Nephron (organoid): ENCODE measurements around the gene ZDHHC22.

Source experiments
- H3K27ac Mint-ChIP-seq, 3 experiments: 2 replicates each; pipeline ENCODE4 v1.8.0; 2020; ENCODE audit warnings: mixed read lengths in 3 of 3, mild to moderate bottlenecking in 2 of 3, moderate library complexity in 1 of 3
- H3K27me3 Mint-ChIP-seq: 2 replicates; pipeline ENCODE4 v1.8.0; 2021; ENCODE audit warnings: low read depth, mild to moderate bottlenecking, moderate library complexity, mixed read lengths
- H3K36me3 Mint-ChIP-seq: 2 replicates; pipeline ENCODE4 v1.8.0; 2020; ENCODE audit warnings: low read depth, mixed read lengths
- H3K4me1 Mint-ChIP-seq: 2 replicates; pipeline ENCODE4 v1.8.0; 2020; ENCODE audit warnings: mixed read lengths
- H3K4me3 Mint-ChIP-seq, 3 experiments: 2 replicates each; pipeline ENCODE4 v1.8.0; 2020; ENCODE audit warnings: mild to moderate bottlenecking in 3 of 3, mixed read lengths in 3 of 3, moderate library complexity in 2 of 3
- H3K9me3 Mint-ChIP-seq: 2 replicates; pipeline ENCODE4 v1.8.0; 2020; ENCODE audit warnings: mixed read lengths
- TF ChIP-seq, protein P1 (sequence below), 3 experiments: fragments of 200-600 bp; sonication (generic); IDR thresholded peaks; one replicate each; pipeline ENCODE4 v1.5.0; 2021; ENCODE audit warnings: antibody characterized with exemption in 3 of 3; ENCODE audit not compliant: unreplicated experiment in 3 of 3

Gene ZDHHC22

DNA sequence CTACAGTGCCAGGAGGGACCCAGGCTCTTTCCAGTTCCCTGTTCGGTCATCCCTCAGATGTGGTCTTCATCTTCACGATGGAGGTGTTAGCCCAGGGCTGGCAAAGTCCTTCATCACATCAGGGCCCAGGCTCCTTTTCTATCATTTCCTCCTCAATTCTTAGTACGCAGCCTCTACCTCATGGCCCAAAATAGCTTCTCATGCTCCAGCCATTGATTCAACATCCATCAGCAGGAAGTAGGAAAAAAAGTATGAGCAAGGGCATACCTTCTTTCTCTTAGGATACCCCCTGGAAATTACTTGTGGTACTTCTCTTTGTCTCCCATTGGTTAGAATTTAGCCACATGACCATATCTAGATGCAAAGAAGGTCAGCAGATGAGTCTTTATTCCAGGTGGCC, 12.2 kb upstream of the ZDHHC22 start:
- Mint-ChIP-seq H3K27me3 (peaks cover 42% of the 10 kb centered on the region), H3K9me3 (no peaks in the 10 kb centered on the region), H3K36me3 (no peaks in the 10 kb centered on the region), H3K27ac (no peak overlapping the region), H3K4me3 (no peak overlapping the region), H3K4me1 (peaks cover 18% of the 10 kb centered on the region)
- TF ChIP-seq, protein P1, sequence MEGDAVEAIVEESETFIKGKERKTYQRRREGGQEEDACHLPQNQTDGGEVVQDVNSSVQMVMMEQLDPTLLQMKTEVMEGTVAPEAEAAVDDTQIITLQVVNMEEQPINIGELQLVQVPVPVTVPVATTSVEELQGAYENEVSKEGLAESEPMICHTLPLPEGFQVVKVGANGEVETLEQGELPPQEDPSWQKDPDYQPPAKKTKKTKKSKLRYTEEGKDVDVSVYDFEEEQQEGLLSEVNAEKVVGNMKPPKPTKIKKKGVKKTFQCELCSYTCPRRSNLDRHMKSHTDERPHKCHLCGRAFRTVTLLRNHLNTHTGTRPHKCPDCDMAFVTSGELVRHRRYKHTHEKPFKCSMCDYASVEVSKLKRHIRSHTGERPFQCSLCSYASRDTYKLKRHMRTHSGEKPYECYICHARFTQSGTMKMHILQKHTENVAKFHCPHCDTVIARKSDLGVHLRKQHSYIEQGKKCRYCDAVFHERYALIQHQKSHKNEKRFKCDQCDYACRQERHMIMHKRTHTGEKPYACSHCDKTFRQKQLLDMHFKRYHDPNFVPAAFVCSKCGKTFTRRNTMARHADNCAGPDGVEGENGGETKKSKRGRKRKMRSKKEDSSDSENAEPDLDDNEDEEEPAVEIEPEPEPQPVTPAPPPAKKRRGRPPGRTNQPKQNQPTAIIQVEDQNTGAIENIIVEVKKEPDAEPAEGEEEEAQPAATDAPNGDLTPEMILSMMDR (IDR thresholded peaks at IDR 0.05; ENCODE audit: unreplicated experiment in 3 of 3): no peak

DNA sequence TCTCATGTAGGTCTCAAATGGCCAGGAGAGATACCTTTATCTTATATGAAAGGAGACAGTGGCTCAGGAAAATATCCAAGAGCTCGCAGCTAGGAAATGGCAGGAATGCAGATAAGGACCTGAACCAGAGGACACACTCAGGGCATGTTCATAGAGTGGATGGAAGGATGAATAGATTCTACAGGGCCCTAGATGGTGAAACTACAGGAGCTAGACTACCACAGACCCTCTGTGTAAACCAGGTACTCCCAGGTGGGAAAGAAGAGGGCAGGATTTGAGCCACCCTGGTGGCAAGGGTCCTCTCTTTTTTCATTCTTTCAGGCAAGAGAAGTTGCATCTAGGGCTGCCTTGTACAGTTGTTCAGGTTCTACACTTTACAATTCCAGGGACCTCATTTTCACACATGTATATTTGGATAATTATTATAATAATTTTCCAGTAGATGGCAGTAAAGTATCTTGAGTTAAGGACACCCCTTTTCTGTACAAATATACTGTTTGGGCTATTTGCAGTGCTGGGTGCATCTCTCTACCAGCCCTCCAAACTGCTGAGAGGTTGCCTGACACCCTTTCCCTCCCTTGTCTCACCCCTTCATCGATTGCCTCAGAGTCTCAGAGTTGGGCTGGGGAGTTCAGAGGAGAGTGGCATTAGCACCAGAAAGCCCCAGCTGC, 10.5 kb upstream of the ZDHHC22 start:
- Mint-ChIP-seq H3K4me1 (peaks cover 10% of the 10 kb centered on the region), H3K4me3 (no peak overlapping the region), H3K36me3 (no peaks in the 10 kb centered on the region), H3K27ac (no peak overlapping the region), H3K9me3 (no peaks in the 10 kb centered on the region), H3K27me3 (peaks cover 48% of the 10 kb centered on the region)
- TF ChIP-seq, protein P1 (IDR thresholded peaks at IDR 0.05; ENCODE audit: unreplicated experiment in 3 of 3): peak in 1 of 3 experiments; percentile 11

GRCh38 chr14:77151245-77151644, 9.7 kb upstream of the ZDHHC22 start:
- Mint-ChIP-seq H3K27me3 (peaks cover 52% of the 10 kb centered on the region), H3K4me3 (no peak overlapping the region), H3K4me1 (peaks cover 10% of the 10 kb centered on the region)

GRCh38 chr14:77148510-77149231, 7.1 kb upstream of the ZDHHC22 start:
- Mint-ChIP-seq H3K36me3 (no peaks in the 10 kb centered on the region), H3K9me3 (no peaks in the 10 kb centered on the region), H3K4me3 (no peak overlapping the region), H3K4me1 (no peaks in the 10 kb centered on the region), H3K27ac (no peak overlapping the region), H3K27me3 (peaks cover 67% of the 10 kb centered on the region)
- TF ChIP-seq, protein P1 (IDR thresholded peaks at IDR 0.05; ENCODE audit: unreplicated experiment in 3 of 3): no peak

More at GRCh38 chr14:77151245-77151644, 9.7 kb upstream of the ZDHHC22 start:
- Mint-ChIP-seq H3K9me3 (no peaks in the 10 kb centered on the region), H3K27ac (no peak overlapping the region), H3K36me3 (no peaks in the 10 kb centered on the region)
- TF ChIP-seq, protein P1 (IDR thresholded peaks at IDR 0.05; ENCODE audit: unreplicated experiment in 3 of 3): peak; percentile 42 to 64 (median 49)

DNA sequence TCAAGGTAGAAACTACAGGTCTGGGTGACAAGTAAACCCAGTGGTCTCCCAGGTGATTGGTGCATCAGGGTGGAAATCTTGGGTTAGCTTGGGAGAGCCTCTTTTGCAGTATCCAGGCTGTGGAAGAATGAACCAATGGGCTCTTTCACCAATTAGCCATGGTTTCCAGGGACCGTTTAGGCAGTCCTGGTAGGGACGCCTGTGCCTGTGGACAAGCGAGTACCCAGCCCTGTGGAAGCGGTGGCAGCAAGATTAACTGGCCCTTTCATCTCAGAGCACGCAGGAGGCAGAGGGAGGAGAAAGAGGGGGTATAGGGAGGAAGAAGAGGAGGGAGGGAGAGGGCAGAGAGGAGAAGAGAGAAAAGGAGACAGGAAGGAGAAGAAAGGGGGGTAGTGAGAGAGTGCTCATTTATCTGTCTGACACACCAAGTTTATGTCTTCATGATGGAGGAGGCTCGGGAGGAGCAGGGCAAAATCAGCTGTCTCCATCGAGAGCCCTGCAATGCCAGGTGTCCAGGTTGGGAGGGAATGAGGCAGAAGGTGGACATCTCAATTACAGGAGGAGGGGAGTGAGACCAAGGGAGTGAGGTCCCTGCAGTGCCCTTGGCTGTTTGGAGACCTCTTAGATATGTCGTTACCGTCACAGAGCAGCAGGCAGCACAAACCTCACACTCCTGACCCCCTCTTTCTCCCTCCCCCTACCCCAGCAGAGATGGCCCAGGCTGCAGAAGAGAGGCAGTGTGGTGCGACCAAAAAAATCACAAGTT, 4.6 kb upstream of the ZDHHC22 start:
- Mint-ChIP-seq H3K36me3 (no peaks in the 10 kb centered on the region), H3K27me3 (peaks cover 77% of the 10 kb centered on the region)

More for the DNA sequence above, 4.6 kb upstream of the ZDHHC22 start:
- Mint-ChIP-seq H3K27ac (no peak overlapping the region), H3K9me3 (no peaks in the 10 kb centered on the region), H3K4me1 (peaks cover 6% of the 10 kb centered on the region), H3K4me3 (no peak overlapping the region)
- TF ChIP-seq, protein P1 (IDR thresholded peaks at IDR 0.05; ENCODE audit: unreplicated experiment in 3 of 3): no peak
